SK-N-SH (cell line): ENCODE results near the gene GALNT14. TPM values are rescaled to one million over a fixed set of nuclear protein-coding genes. Genes with fewer than 3 reads are reported as not detected.

Experiments
- CTCF ChIA-PET: fragments of 300-600, 350-600 bp; formaldehyde crosslinking; extraction: SDS; loops from one replicate; lab custom pipeline; 2021; lab: Yijun Ruan, JAX
- POLR2A ChIA-PET: fragments of 350-600 bp; sonication (Branson Sonifier 250); formaldehyde crosslinking; extraction: SDS; loops from one replicate; lab custom pipeline; 2020; ENCODE audit warnings: antibody characterized with exemption, inconsistent platforms; lab: Yijun Ruan, JAX
- DNase-seq: peaks from one replicate; pipeline ENCODE4 v3.0.0; 2012
- H2AFZ ChIP-seq: fragments of 200-600 bp; sonication (generic); 2 replicates; pipeline ENCODE4 v1.8.1; 2016; ENCODE audit warnings: antibody characterized with exemption, mild to moderate bottlenecking, low read depth
- H3F3A ChIP-seq: fragments of 200-600 bp; sonication (generic); replicated peaks from 2 replicates; pipeline ENCODE3; 2016; ENCODE audit warnings: antibody characterized with exemption, mild to moderate bottlenecking; ENCODE audit not compliant: insufficient read depth
- H3K27ac ChIP-seq, 2 experiments: fragments of 200-500 bp in 1 of 2; fragments of 200-600 bp in 1 of 2; sonication (Bioruptor generic) in 1 of 2; sonication (generic), shearing (Covaris generic) in 1 of 2; 2 replicates each; pipeline versions ENCODE4 v1.5.1 to v1.6.1; 2014 to 2016; ENCODE audit warnings: low read depth in 2 of 2, inconsistent platforms in 1 of 2, low read length in 1 of 2, mild to moderate bottlenecking in 1 of 2, mixed read lengths in 1 of 2
- H3K27me3 ChIP-seq: fragments of 200-600 bp; sonication (generic), shearing (Covaris generic); 2 replicates; pipeline ENCODE4 v1.6.1; 2016; ENCODE audit warnings: mixed run types; ENCODE audit not compliant: insufficient read depth
- H3K36me3 ChIP-seq, 2 experiments: fragments of 200-500 bp in 1 of 2; fragments of 200-600 bp in 1 of 2; sonication (Bioruptor generic) in 1 of 2; sonication (generic) in 1 of 2; replicated peaks in 1 of 2; 2 replicates each; pipeline versions ENCODE3 to v1.5.1; 2014 to 2016; ENCODE audit warnings: low read length in 1 of 2, mild to moderate bottlenecking in 1 of 2; ENCODE audit not compliant: insufficient read depth in 2 of 2, control insufficient read depth in 1 of 2
- H3K4me1 ChIP-seq, 2 experiments: fragments of 200-500 bp in 1 of 2; fragments of 200-600 bp in 1 of 2; sonication (Bioruptor generic) in 1 of 2; sonication (generic), shearing (Covaris generic) in 1 of 2; 2 replicates each; pipeline versions ENCODE4 v1.5.1 to v1.6.1; 2014 to 2016; ENCODE audit warnings: low read depth in 1 of 2, low read length in 1 of 2, mixed run types in 1 of 2; ENCODE audit not compliant: insufficient read depth in 2 of 2, control insufficient read depth in 1 of 2
- H3K4me2 ChIP-seq: fragments of 200-600 bp; sonication (generic), shearing (Covaris generic); 2 replicates; pipeline ENCODE4 v1.6.1; 2017; ENCODE audit warnings: mixed run types
- H3K4me3 ChIP-seq, 2 experiments: fragments of 200-500 bp in 1 of 2; fragments of 200-600 bp in 1 of 2; sonication (Bioruptor generic) in 1 of 2; sonication (generic), shearing (Covaris generic) in 1 of 2; 2 replicates each; pipeline versions ENCODE4 v1.5.1 to v1.8.1; 2014 to 2016; ENCODE audit warnings: low read depth in 2 of 2, inconsistent platforms in 1 of 2, low read length in 1 of 2, mild to moderate bottlenecking in 1 of 2, mixed read lengths in 1 of 2, moderate library complexity in 1 of 2
- H3K79me2 ChIP-seq: fragments of 200-600 bp; sonication (generic); 2 replicates; pipeline ENCODE4 v1.8.1; 2017; ENCODE audit warnings: mild to moderate bottlenecking; ENCODE audit not compliant: insufficient read depth
- H3K9ac ChIP-seq: fragments of 200-600 bp; sonication (generic); 2 replicates; pipeline ENCODE4 v1.6.1; 2017; ENCODE audit warnings: mixed run types
- H3K9me2 ChIP-seq: fragments of 200-600 bp; sonication (generic); 2 replicates; pipeline ENCODE4 v1.6.1; 2017; ENCODE audit warnings: mixed run types
- H3K9me3 ChIP-seq: fragments of 200-600 bp; sonication (generic); 2 replicates; pipeline ENCODE4 v1.6.1; 2017; ENCODE audit warnings: mixed run types, mild to moderate bottlenecking, moderate library complexity
- H4K20me1 ChIP-seq: fragments of 200-600 bp; sonication (generic); 2 replicates; pipeline ENCODE4 v1.6.1; 2017; ENCODE audit warnings: mild to moderate bottlenecking, mixed run types; ENCODE audit not compliant: insufficient read depth
- CHD2 ChIP-seq: fragments of 150-350 bp; IDR thresholded peaks from 2 replicates; pipeline ENCODE4 v1.6.1; 2018; ENCODE audit warnings: low read length; ENCODE audit not compliant: partially characterized antibody
- FOSL2 ChIP-seq: IDR thresholded peaks from 2 replicates; pipeline ENCODE4 v1.4.0; 2012; ENCODE audit warnings: low read depth, mild to moderate bottlenecking, moderate library complexity, borderline replicate concordance
- FOXM1 ChIP-seq: IDR thresholded peaks from 2 replicates; pipeline ENCODE4 v1.4.0; 2012; ENCODE audit warnings: low read depth, mild to moderate bottlenecking
- JUND ChIP-seq: IDR thresholded peaks from 2 replicates; pipeline ENCODE4 v1.4.0; 2012
- MXI1 ChIP-seq: IDR thresholded peaks from 2 replicates; pipeline ENCODE4 v1.6.1; 2012; ENCODE audit warnings: mild to moderate bottlenecking, low read depth, low read length, improper control_type of control experiment
- NRF1 ChIP-seq: IDR thresholded peaks from 2 replicates; pipeline ENCODE4 v1.6.1; 2012; ENCODE audit warnings: low read depth, mild to moderate bottlenecking, low read length
- RAD21 ChIP-seq: IDR thresholded peaks from 2 replicates; pipeline ENCODE4 v1.6.1; 2012; ENCODE audit warnings: mild to moderate bottlenecking, low read length
- REST ChIP-seq: IDR thresholded peaks from 2 replicates; pipeline ENCODE4 v1.6.1; 2012; ENCODE audit warnings: mild to moderate bottlenecking, low read depth, low read length, moderate library complexity
- SIN3A ChIP-seq: IDR thresholded peaks from 2 replicates; pipeline ENCODE4 v1.6.1; 2012; ENCODE audit warnings: low read depth, mild to moderate bottlenecking, low read length, moderate library complexity, borderline replicate concordance
- WGBS: methylation state at CpG from one replicate; pipeline ENCODE4 v1.1.6; 2017; ENCODE audit warnings: low lambda C conversion rate; 5-methylcytosine and 5-hydroxymethylcytosine counted together
- polyA plus RNA-seq, 3 experiments: library from polyadenylated mRNA; depleted of rRNA; stranded (reverse); fragments of >200 nt; gene quantifications; 2 replicates each; pipeline ENCODE4 v1.2.3, GENCODE V29; 2012
- TF ChIP-seq, protein P1 (sequence below): IDR thresholded peaks from 2 replicates; pipeline ENCODE4; 2012
- TF ChIP-seq, protein P2 (sequence below): IDR thresholded peaks from 2 replicates; pipeline ENCODE4 v1.4.0; 2012; ENCODE audit warnings: low read depth, borderline replicate concordance

The GALNT14 gene
- polyA plus RNA-seq, 1 of the 3 experiments (the other 2 are of a cell fraction), result 1.6 TPM

DNA sequence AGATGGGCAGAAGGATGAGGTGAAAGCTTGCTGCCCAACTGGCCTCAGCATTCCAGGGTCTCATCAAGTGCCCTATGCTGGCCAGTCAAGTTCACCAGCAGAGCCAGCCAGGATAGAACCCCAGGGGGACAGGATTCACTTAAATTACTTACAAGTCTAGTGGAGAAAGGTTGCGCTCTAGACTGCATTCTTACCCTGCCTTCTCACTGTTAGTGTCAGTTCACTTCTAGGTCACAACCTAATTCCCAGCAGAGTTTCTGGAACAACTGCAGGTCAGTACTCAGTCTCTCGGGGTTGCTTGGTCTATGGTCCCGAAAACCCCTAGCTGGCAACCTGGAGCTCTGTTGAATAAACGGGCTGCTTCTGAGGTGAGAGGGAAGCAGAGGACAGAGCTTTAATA is 32.9 kb upstream of the GALNT14 start:
- CTCF ChIA-PET, result interaction anchor here (0.8 to 18.2 kb wide), 25 partner anchors 9 to 963 kb away, joined by 3 to 535 read pairs (median 19); partner anchors contain the start of genes EHD3 and GALNT14
- Histone ChIP-seq H3K79me2 (no peaks in the 10 kb centered on the region), H3K36me3 (no peaks in the 10 kb centered on the region), H3K4me2 (no peak overlapping the region), H2AFZ (no peak overlapping the region), H3F3A (no peaks in the 10 kb centered on the region), H4K20me1 (no peaks in the 10 kb centered on the region), H3K4me1 (peaks cover 0 to 11% of the 10 kb centered on the region in 2 experiments; a peak in 1 of 4 replicates), H3K27me3 (peaks cover 4% of the 10 kb centered on the region; the same call in 1 of the 2 replicates), H3K4me3 (no peak overlapping the region), H3K27ac (no peak overlapping the region), H3K9ac (no peak overlapping the region), H3K9me2 (no peaks in the 10 kb centered on the region), H3K9me3 (no peaks in the 10 kb centered on the region)
- POLR2A ChIA-PET, result no interaction called here
- WGBS, result 34% methylated on average over 4 of the region's 4 CpGs
- no peak for DNase-seq
- TF ChIP-seq SIN3A (no peak), JUND (no peak), FOXM1 (no peak), NRF1 (no peak), FOSL2 (no peak), CHD2 (no peak), MXI1 (no peak), RAD21 (no peak), REST (no peak)
- TF ChIP-seq, protein P1, sequence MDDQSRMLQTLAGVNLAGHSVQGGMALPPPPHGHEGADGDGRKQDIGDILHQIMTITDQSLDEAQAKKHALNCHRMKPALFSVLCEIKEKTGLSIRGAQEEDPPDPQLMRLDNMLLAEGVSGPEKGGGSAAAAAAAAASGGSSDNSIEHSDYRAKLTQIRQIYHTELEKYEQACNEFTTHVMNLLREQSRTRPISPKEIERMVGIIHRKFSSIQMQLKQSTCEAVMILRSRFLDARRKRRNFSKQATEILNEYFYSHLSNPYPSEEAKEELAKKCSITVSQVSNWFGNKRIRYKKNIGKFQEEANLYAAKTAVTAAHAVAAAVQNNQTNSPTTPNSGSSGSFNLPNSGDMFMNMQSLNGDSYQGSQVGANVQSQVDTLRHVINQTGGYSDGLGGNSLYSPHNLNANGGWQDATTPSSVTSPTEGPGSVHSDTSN, result no peak
- TF ChIP-seq, protein P2, sequence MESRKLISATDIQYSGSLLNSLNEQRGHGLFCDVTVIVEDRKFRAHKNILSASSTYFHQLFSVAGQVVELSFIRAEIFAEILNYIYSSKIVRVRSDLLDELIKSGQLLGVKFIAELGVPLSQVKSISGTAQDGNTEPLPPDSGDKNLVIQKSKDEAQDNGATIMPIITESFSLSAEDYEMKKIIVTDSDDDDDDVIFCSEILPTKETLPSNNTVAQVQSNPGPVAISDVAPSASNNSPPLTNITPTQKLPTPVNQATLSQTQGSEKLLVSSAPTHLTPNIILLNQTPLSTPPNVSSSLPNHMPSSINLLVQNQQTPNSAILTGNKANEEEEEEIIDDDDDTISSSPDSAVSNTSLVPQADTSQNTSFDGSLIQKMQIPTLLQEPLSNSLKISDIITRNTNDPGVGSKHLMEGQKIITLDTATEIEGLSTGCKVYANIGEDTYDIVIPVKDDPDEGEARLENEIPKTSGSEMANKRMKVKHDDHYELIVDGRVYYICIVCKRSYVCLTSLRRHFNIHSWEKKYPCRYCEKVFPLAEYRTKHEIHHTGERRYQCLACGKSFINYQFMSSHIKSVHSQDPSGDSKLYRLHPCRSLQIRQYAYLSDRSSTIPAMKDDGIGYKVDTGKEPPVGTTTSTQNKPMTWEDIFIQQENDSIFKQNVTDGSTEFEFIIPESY, result no peak
